ENCODE measurements around the gene MYLK2. TPM values are rescaled to one million over a fixed set of nuclear protein-coding genes. Genes with fewer than 3 reads are reported as not detected.
A peak's percentile ranks its signal among the peaks of the same experiment; 100 is the strongest.

The MYLK2 gene
- total RNA-seq, 1 donor from 2014 or later, result 0.19 TPM

DNA sequence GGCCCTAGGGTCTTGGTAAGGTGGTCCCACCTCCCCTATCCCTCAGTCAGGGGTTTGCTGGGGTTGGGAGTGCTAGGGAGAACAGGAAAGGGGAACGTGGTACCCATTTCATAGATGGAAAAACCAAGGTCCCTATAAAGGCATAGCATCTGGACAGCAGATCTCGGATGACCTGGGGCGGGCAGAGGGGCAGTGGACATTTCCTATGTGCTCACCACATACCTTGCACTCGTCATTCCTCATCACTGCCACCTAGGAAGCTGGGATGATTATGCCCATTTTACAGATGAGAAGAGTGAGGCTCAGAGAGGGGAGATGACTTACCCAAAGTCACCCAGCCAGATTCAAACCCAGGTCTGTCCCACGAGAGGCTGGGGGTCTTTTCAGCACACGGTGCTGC, 12.1 kb downstream of the MYLK2 start:
- DNase-seq, result no peak

DNA sequence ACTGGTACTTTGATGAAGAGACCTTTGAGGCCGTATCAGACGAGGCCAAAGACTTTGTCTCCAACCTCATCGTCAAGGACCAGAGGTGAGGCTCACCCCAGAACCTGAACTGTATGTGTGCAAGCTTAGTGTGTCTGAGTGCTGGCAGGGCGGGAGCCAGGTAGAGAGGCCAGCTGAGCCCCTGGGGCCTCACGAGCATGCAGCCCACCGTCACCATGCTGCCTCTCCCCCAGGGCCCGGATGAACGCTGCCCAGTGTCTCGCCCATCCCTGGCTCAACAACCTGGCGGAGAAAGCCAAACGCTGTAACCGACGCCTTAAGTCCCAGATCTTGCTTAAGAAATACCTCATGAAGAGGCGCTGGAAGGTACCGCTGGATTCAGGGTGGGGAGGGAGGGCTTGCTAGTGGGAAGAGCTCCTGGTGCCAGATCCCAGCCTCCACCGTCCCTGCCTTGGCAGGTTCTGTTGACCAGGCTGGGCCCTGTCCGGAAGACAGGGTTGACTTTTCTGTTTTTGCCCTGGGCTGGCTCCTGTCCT, 12.7 kb downstream of the MYLK2 start:
- ATAC-seq (ENCODE audit: poor library complexity), result no peak
- intact Hi-C loops (cut with DNase I), result no loop called here
- no peak for DNase-seq

More for the DNA sequence above, 12.1 kb downstream of the MYLK2 start:
- no peak for ATAC-seq (ENCODE audit: poor library complexity)
- intact Hi-C loops (cut with DNase I), result no loop called here

DNA sequence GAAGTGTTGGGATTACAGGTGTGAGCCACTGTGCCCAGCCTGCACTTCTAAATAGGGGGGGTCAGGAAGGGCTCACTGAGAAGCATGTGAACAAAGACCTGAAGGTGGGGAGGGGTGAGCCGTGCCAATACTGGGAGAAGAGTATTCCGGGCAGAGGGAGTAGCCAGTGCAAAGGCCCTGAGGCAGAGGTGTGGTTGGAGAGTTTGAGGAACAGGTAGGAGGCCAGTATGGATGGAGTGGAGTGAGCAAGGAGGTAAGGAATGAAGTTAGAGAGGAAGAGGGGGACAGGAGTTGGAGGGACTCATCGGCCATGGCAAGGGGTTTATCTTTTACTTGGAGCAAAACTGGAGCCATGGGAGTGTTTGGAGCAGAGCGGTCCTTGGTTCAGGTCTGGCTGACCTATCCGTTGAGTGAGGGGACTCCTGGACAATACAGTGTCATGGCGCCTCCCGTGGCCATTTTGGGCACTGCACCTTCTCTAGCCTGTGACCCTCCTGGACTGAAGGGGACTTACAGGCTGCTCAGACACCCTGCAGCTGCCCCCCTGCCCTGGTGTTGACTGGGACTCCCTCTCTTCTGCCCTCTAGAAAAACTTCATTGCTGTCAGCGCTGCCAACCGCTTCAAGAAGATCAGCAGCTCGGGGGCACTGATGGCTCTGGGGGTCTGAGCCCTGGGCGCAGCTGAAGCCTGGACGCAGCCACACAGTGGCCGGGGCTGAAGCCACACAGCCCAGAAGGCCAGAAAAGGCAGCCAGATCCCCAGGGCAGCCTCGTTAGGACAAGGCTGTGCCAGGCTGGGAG, 14.2 kb downstream of the MYLK2 start:
- ATAC-seq (ENCODE audit: poor library complexity) (peak; percentile 50), DNase-seq (peak; percentile 80)
- intact Hi-C loops (cut with DNase I), result no loop called here

GRCh38 chr20:31833931-31834521, 14.9 kb downstream of the MYLK2 start:
- intact Hi-C loops (cut with DNase I), result no loop called here
- ATAC-seq (ENCODE audit: poor library complexity) (no peak), DNase-seq (no peak)

DNA sequence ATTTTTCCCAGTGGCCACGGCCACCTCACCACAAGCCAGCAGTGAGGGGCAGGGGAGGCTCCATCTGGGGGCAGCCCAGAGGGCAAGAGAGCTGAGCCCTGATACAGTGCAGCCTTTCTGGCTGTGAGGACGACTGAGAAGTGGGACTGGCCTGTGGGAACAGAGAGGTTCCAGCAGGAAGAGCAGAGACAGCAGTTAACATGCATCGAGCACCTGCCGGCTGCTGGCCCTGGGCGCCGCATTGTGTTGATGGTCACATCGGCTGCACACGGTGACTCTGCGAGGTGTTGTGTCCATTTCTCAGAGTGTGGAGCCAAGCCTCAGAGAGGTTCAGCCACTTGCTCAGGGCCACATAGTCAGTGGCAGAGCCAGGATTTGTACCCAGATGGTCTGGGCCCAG, 16.4 kb downstream of the MYLK2 start:
- ATAC-seq (ENCODE audit: poor library complexity) (no peak), DNase-seq (no peak)
- intact Hi-C loops (cut with DNase I), result no loop called here

- peak; percentile 88 for DNase-seq
- peak; percentile 76 for ATAC-seq (ENCODE audit: poor library complexity)
- intact Hi-C loops (cut with DNase I), result no loop called here
These were observed 17.1 kb downstream of the MYLK2 start for GRCh38 chr20:31835977-31836852.

GRCh38 chr20:31836853-31837608, 17.9 kb downstream of the MYLK2 start:
- no peak for DNase-seq
- no peak for ATAC-seq (ENCODE audit: poor library complexity)
- intact Hi-C loops (cut with DNase I), result no loop called here

DNA sequence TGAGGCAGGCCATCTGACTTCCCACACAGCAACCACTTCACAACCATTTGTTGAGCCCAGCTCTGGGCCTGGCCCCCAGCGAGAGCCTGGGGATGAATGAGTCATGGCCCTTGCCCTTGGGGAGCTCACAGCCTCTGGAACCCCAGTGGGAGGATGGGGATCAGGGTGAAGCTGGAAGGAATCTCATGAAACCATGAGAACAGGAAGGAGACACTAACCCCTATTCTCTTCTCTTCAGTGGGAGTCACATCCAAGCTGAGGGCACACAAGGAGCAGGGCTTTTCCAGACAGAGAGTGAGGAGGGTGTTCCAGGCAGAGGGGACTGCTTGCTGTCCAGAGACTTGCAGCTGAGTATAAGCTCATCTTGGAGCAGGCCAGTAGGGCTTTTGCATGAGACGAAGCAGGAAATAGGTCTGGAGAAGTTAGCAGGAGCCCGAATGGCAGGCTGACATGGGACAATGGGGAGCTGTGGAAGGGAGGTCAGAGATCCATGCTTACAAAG, 18.8 kb downstream of the MYLK2 start:
- no peak for DNase-seq
- intact Hi-C loops (cut with DNase I), result no loop called here
- no peak for ATAC-seq (ENCODE audit: poor library complexity)

DNA sequence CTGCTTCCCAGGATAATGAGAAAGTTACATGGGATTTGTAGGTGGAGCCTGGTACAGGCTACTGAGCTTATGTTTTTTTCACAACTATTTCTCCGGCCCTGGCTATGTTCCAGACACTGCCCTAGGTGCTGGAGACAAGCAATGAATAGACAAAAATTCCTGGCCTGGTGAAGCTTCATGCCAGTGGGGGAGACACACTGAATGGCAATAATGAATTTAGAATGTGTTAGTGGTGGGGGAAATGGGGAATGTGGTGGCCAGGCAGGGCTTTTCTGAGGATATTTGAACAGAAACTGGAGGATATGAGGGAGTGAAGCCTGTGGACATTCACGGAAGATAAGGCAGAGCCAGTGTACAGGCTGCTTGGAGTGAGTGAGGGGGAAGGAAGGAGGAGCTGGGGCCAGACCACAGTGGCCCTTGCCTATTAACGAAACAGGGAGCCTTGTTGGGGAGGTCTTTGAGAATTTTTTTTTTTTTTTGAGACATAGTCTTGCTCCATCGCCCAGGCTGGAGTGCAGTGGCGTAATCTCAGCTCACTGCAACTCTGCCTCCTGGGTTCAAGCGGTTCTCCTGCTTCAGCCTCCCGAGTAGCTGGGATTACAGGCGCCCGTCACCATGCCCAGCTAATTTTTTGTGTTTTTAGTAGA, 19.6 kb downstream of the MYLK2 start:
- ATAC-seq (ENCODE audit: poor library complexity) (no peak), DNase-seq (no peak)
- intact Hi-C loops (cut with DNase I), result no loop called here

DNA sequence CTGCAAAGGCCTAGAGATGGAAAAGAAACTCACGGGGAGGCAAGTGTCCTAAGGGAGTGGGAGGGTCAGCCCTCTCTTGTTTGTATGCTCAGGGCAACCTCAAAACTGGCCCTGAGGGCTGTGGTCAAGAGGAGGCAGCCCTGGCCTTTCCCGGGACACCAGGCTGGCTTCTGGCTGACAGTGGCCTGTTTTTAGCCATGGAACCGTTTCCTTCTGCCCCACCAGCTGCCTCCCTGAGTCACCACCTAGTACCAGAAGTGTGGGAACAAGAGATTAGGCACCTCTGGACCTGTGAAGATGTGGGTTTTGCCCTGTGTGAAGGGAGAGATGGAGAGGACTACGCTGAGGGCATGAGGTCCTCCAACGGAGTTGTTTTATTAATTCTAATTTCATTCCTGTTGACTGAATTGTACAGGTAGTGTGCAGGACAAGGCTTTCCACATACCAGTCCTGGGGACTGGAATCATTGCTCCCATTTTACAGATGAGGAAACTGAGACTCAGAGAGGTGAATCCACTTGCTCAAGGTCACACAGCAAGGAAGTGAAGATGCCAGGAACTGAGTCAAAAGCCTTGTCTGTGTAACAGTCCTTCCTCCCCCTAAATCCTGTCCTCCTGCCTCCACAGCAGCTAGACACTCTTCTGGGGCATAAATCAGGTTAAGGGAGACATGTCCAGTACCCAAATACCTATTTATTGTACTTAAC, 20.8 kb downstream of the MYLK2 start:
- ATAC-seq (ENCODE audit: poor library complexity), result no peak
- intact Hi-C loops (cut with DNase I), result no loop called here
- no peak for DNase-seq

DNA sequence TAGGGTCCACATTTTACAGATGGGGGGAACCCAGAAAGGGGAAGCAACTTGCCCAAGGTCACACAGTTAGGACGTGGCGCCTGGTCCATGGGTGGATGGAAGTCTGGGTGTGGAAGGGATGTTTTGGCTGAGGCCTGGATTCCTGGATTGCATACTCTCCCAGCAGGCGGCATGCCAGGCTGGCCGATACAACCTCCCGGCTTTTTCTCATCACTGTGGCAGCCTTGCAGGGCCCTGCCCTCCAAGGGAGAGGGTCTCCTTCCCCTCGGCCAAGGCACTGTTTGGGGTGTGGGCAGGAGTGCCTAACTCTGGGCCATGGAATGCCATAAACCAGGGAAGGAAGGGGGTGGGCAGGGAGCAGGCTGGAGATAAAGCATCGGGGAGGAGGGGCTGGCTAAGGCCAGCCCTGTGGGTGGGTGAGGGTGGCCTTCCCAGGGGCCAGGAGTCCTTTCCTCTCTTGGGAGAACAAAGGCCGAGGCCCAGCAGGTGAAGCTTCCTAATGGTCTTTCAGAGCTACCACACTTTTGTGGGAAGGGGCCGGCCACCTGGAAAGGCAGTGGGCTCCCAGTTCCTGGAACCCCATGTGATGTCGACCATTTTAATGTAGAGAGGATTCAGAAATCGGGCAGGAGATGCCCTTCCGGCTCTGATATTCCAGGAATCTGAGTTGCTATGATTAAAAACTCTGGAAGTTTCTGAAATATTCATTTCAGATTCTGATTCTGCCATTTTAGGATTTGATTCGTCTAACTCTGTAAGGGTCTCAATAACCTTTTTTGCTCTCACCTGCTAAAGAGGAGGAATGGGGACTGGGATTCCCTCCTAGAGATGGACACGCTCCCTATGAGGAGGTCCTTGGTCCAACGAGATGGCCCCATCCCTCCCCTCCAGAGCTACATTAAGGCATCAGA, 22.0 kb downstream of the MYLK2 start:
- intact Hi-C loops (cut with DNase I), result no loop called here
- DNase-seq (no peak), ATAC-seq (ENCODE audit: poor library complexity) (no peak)

DNA sequence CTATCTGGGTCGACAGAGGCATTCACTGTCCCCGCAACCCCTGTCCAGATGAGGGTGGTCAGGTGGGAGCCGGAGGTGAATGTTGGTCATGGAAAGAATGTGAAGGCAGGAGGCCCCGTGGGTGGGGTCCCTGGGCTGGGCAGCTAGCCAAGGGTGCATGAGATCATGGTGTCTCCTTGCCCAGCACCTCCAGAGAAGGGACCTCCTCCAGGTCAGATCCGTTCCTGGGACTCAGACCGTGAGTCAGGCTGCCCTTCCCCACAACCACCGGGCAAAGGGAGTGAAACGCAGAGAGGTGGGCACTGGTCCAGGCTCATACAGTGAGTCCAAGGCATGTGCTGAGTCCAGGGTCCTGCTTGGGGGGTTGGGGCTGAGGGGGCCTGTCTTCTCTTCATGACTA, 22.8 kb downstream of the MYLK2 start:
- intact Hi-C loops (cut with DNase I), result no loop called here
- no peak for DNase-seq
- ATAC-seq (ENCODE audit: poor library complexity), result no peak

DNA sequence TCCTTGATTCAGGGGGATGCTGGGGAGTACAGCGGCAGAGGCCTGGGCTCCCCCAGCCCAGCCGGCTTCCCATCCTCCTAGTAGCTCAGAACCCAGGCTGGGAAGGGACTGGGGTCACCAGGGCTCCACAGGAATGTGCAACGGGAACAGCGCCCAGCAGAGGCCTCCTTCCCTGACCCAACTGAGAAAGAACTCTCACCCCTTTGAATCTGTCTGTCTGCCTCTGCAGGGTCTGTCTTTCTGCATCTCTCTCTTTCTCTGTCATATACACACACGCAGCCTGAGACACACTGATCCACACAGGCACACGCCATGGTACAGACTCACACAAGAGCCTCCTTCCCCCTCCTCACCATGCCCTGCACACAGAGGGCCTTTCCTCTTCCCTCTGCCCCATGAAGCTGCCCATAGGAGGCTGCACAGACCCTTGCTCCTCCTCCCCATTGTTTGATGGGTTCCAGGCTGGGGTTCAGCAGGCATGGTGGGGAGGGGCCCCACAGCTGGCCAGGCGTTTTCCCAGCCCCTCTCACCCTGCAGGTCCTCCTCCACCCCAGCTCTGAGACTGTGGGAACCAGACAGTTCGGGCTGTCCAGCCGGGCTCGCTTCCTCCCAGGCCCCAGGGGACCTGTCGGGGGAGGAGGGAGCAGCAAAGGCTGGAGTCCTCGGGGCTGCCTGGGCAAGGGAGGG, 23.5 kb downstream of the MYLK2 start:
- peak; percentile 75 for ATAC-seq (ENCODE audit: poor library complexity)
- peak; percentile 72 for DNase-seq
- intact Hi-C loops (cut with DNase I), result no loop called here

GRCh38 chr20:31843288-31843687, 24.1 kb downstream of the MYLK2 start:
- DNase-seq (no peak), ATAC-seq (ENCODE audit: poor library complexity) (no peak)
- intact Hi-C loops (cut with DNase I), result no loop called here

- DNase-seq (no peak), ATAC-seq (ENCODE audit: poor library complexity) (no peak)
- intact Hi-C loops (cut with DNase I), result no loop called here
These were observed 24.7 kb downstream of the MYLK2 start for GRCh38 chr20:31843881-31844280.

GRCh38 chr20:31844737-31845299, 25.7 kb downstream of the MYLK2 start:
- no peak for DNase-seq
- intact Hi-C loops (cut with DNase I), result no loop called here
- ATAC-seq (ENCODE audit: poor library complexity), result no peak
